GM12874 (cell line): Measurements from ENCODE around the gene CFAP299.

Experiments
- CTCF ChIP-seq: IDR thresholded peaks from 2 replicates; pipeline ENCODE4 v1.5.1; 2011; ENCODE audit warnings: low read depth, mild to moderate bottlenecking, control low read depth, low read length, moderate library complexity; ENCODE audit not compliant: insufficient read depth

CFAP299 gene

GRCh38 chr4:80526697-80527096 lies 191.2 kb downstream of the CFAP299 start:
- no peak for TF ChIP-seq CTCF

GRCh38 chr4:80529026-80529425 lies 193.5 kb downstream of the CFAP299 start:
- no peak for TF ChIP-seq CTCF

- no peak for TF ChIP-seq CTCF
These were observed 197.3 kb downstream of the CFAP299 start for GRCh38 chr4:80532674-80533333.

GRCh38 chr4:80535551-80535950 lies 200.0 kb downstream of the CFAP299 start:
- TF ChIP-seq CTCF: no peak

GRCh38 chr4:80538276-80538926 lies 202.9 kb downstream of the CFAP299 start:
- TF ChIP-seq CTCF: no peak

- no peak for TF ChIP-seq CTCF
These were observed 203.7 kb downstream of the CFAP299 start for GRCh38 chr4:80539190-80539589.

GRCh38 chr4:80540349-80540748 lies 204.8 kb downstream of the CFAP299 start:
- TF ChIP-seq CTCF: no peak
